A549 treated with Mapracorat at 1 μM for 4 hours (cell line): ENCODE measurements around the gene SERPINB1. TPM values are rescaled to one million over a fixed set of nuclear protein-coding genes. Genes with fewer than 3 reads are reported as not detected.

ENCODE experiments used
- total RNA-seq: library from RNA; stranded (reverse); fragments of 200-300 nt; extraction: Qiagen RNA extraction; gene quantifications from 5 replicates; pipeline ENCODE4 v1.2.3, GENCODE V29; 2022

SERPINB1 gene
- total RNA-seq, result 43.0 to 52.0 TPM (median 48.9 TPM) in 5 replicates

GRCh38 chr6:2841264-2842138 lies at the start of gene SERPINB1:
SERPINB1 (minus strand) TSS chr6:2841863; CDS start chr6:2840586, 1,277 bp downstream.

Other genes with a start within 250 kb of the SERPINB1 start
- 0.10 to 0.21 TPM (median 0.14 TPM) in 5 replicates for gene MYLK4, start 90.9 kb downstream of the SERPINB1 start, total RNA-seq
- gene WRNIP1, start 76.5 kb downstream of the SERPINB1 start, total RNA-seq, result 32.9 to 38.8 TPM (median 37.2 TPM) in 5 replicates
- gene SERPINB9, start 61.4 kb upstream of the SERPINB1 start, total RNA-seq, result 7.2 to 9.7 TPM (median 9.2 TPM) in 5 replicates
- 124 to 141 TPM (median 139 TPM) in 5 replicates for gene SERPINB6, start 129.7 kb upstream of the SERPINB1 start, total RNA-seq
- gene NQO2, start 158.0 kb upstream of the SERPINB1 start, total RNA-seq, result 55.4 to 78.5 TPM (median 71.6 TPM) in 5 replicates
- 11.3 to 13.9 TPM (median 12.3 TPM) in 5 replicates for gene RIPK1, start 226.6 kb upstream of the SERPINB1 start, total RNA-seq